SK-N-SH (cell line): ENCODE results near the gene DDX31. TPM values are rescaled to one million over a fixed set of nuclear protein-coding genes. Genes with fewer than 3 reads are reported as not detected.

ENCODE experiments used
- CTCF ChIA-PET: fragments of 300-600, 350-600 bp; formaldehyde crosslinking; extraction: SDS; loops from one replicate; lab custom pipeline; 2021; lab: Yijun Ruan, JAX
- POLR2A ChIA-PET: fragments of 350-600 bp; sonication (Branson Sonifier 250); formaldehyde crosslinking; extraction: SDS; loops from one replicate; lab custom pipeline; 2020; ENCODE audit warnings: antibody characterized with exemption, inconsistent platforms; lab: Yijun Ruan, JAX
- DNase-seq: peaks from one replicate; pipeline ENCODE4 v3.0.0; 2012
- H2AFZ ChIP-seq: fragments of 200-600 bp; sonication (generic); 2 replicates; pipeline ENCODE4 v1.8.1; 2016; ENCODE audit warnings: antibody characterized with exemption, mild to moderate bottlenecking, low read depth
- H3F3A ChIP-seq: fragments of 200-600 bp; sonication (generic); replicated peaks from 2 replicates; pipeline ENCODE3; 2016; ENCODE audit warnings: antibody characterized with exemption, mild to moderate bottlenecking; ENCODE audit not compliant: insufficient read depth
- H3K27ac ChIP-seq, 2 experiments: fragments of 200-500 bp in 1 of 2; fragments of 200-600 bp in 1 of 2; sonication (Bioruptor generic) in 1 of 2; sonication (generic), shearing (Covaris generic) in 1 of 2; 2 replicates each; pipeline versions ENCODE4 v1.5.1 to v1.6.1; 2014 to 2016; ENCODE audit warnings: low read depth in 2 of 2, inconsistent platforms in 1 of 2, low read length in 1 of 2, mild to moderate bottlenecking in 1 of 2, mixed read lengths in 1 of 2
- H3K27me3 ChIP-seq: fragments of 200-600 bp; sonication (generic), shearing (Covaris generic); 2 replicates; pipeline ENCODE4 v1.6.1; 2016; ENCODE audit warnings: mixed run types; ENCODE audit not compliant: insufficient read depth
- H3K36me3 ChIP-seq, 2 experiments: fragments of 200-500 bp in 1 of 2; fragments of 200-600 bp in 1 of 2; sonication (Bioruptor generic) in 1 of 2; sonication (generic) in 1 of 2; replicated peaks in 1 of 2; 2 replicates each; pipeline versions ENCODE3 to v1.5.1; 2014 to 2016; ENCODE audit warnings: low read length in 1 of 2, mild to moderate bottlenecking in 1 of 2; ENCODE audit not compliant: insufficient read depth in 2 of 2, control insufficient read depth in 1 of 2
- H3K4me1 ChIP-seq, 2 experiments: fragments of 200-500 bp in 1 of 2; fragments of 200-600 bp in 1 of 2; sonication (Bioruptor generic) in 1 of 2; sonication (generic), shearing (Covaris generic) in 1 of 2; 2 replicates each; pipeline versions ENCODE4 v1.5.1 to v1.6.1; 2014 to 2016; ENCODE audit warnings: low read depth in 1 of 2, low read length in 1 of 2, mixed run types in 1 of 2; ENCODE audit not compliant: insufficient read depth in 2 of 2, control insufficient read depth in 1 of 2
- H3K4me2 ChIP-seq: fragments of 200-600 bp; sonication (generic), shearing (Covaris generic); 2 replicates; pipeline ENCODE4 v1.6.1; 2017; ENCODE audit warnings: mixed run types
- H3K4me3 ChIP-seq, 2 experiments: fragments of 200-500 bp in 1 of 2; fragments of 200-600 bp in 1 of 2; sonication (Bioruptor generic) in 1 of 2; sonication (generic), shearing (Covaris generic) in 1 of 2; 2 replicates each; pipeline versions ENCODE4 v1.5.1 to v1.8.1; 2014 to 2016; ENCODE audit warnings: low read depth in 2 of 2, inconsistent platforms in 1 of 2, low read length in 1 of 2, mild to moderate bottlenecking in 1 of 2, mixed read lengths in 1 of 2, moderate library complexity in 1 of 2
- H3K79me2 ChIP-seq: fragments of 200-600 bp; sonication (generic); 2 replicates; pipeline ENCODE4 v1.8.1; 2017; ENCODE audit warnings: mild to moderate bottlenecking; ENCODE audit not compliant: insufficient read depth
- H3K9ac ChIP-seq: fragments of 200-600 bp; sonication (generic); 2 replicates; pipeline ENCODE4 v1.6.1; 2017; ENCODE audit warnings: mixed run types
- H3K9me2 ChIP-seq: fragments of 200-600 bp; sonication (generic); 2 replicates; pipeline ENCODE4 v1.6.1; 2017; ENCODE audit warnings: mixed run types
- H3K9me3 ChIP-seq: fragments of 200-600 bp; sonication (generic); 2 replicates; pipeline ENCODE4 v1.6.1; 2017; ENCODE audit warnings: mixed run types, mild to moderate bottlenecking, moderate library complexity
- H4K20me1 ChIP-seq: fragments of 200-600 bp; sonication (generic); 2 replicates; pipeline ENCODE4 v1.6.1; 2017; ENCODE audit warnings: mild to moderate bottlenecking, mixed run types; ENCODE audit not compliant: insufficient read depth
- ELF1 ChIP-seq: IDR thresholded peaks from 2 replicates; pipeline ENCODE4 v1.4.0; 2012
- EP300 ChIP-seq, 2 experiments: IDR thresholded peaks; 2 replicates each; pipeline versions ENCODE4 v1.4.0 to v1.6.1; 2012; ENCODE audit warnings: borderline replicate concordance in 1 of 2, low read depth in 1 of 2, low read length in 1 of 2
- EZH2phosphoT487 ChIP-seq: fragments of 200-600 bp; sonication (generic); IDR thresholded peaks from 2 replicates; pipeline ENCODE4 v1.6.1; 2017; ENCODE audit warnings: low read depth, mixed run types, mild to moderate bottlenecking, antibody characterized with exemption, moderate library complexity, borderline replicate concordance
- FOSL2 ChIP-seq: IDR thresholded peaks from 2 replicates; pipeline ENCODE4 v1.4.0; 2012; ENCODE audit warnings: low read depth, mild to moderate bottlenecking, moderate library complexity, borderline replicate concordance
- FOXJ3 ChIP-seq: sonication (generic); formaldehyde crosslinking; IDR thresholded peaks from 2 replicates; pipeline ENCODE4 v1.5.1; 2020; ENCODE audit warnings: mild to moderate bottlenecking, missing genetic modification reagents
- FOXM1 ChIP-seq: IDR thresholded peaks from 2 replicates; pipeline ENCODE4 v1.4.0; 2012; ENCODE audit warnings: low read depth, mild to moderate bottlenecking
- GABPA ChIP-seq: IDR thresholded peaks from 2 replicates; pipeline ENCODE4 v1.4.0; 2012; ENCODE audit warnings: low read depth, mild to moderate bottlenecking
- GATA2 ChIP-seq: sonication (generic); formaldehyde crosslinking; IDR thresholded peaks from 2 replicates; pipeline ENCODE4 v1.5.0; 2020; ENCODE audit warnings: mild to moderate bottlenecking, missing genetic modification reagents
- JUND ChIP-seq: IDR thresholded peaks from 2 replicates; pipeline ENCODE4 v1.4.0; 2012
- MXI1 ChIP-seq: IDR thresholded peaks from 2 replicates; pipeline ENCODE4 v1.6.1; 2012; ENCODE audit warnings: mild to moderate bottlenecking, low read depth, low read length, improper control_type of control experiment
- NFIC ChIP-seq: IDR thresholded peaks from 2 replicates; pipeline ENCODE4 v1.4.0; 2012; ENCODE audit warnings: borderline replicate concordance
- POLR2AphosphoS5 ChIP-seq: IDR thresholded peaks from 2 replicates; pipeline ENCODE4 v1.6.1; 2012; ENCODE audit warnings: low read depth, low read length
- RFX5 ChIP-seq: IDR thresholded peaks from 2 replicates; pipeline ENCODE4 v1.6.1; 2012; ENCODE audit warnings: mild to moderate bottlenecking, improper control_type of control experiment, low read length
- RXRA ChIP-seq: IDR thresholded peaks from 2 replicates; pipeline ENCODE4 v1.4.0; 2012; ENCODE audit warnings: low read depth, mild to moderate bottlenecking, borderline replicate concordance
- SIN3A ChIP-seq: IDR thresholded peaks from 2 replicates; pipeline ENCODE4 v1.6.1; 2012; ENCODE audit warnings: low read depth, mild to moderate bottlenecking, low read length, moderate library complexity, borderline replicate concordance
- TAF1 ChIP-seq: IDR thresholded peaks from 2 replicates; pipeline ENCODE4 v1.6.1; 2012; ENCODE audit warnings: low read depth, mild to moderate bottlenecking, low read length, moderate library complexity, borderline replicate concordance
- USF1 ChIP-seq: IDR thresholded peaks from 2 replicates; pipeline ENCODE4 v1.4.0; 2012; ENCODE audit warnings: low read depth, borderline replicate concordance
- YY1 ChIP-seq: IDR thresholded peaks from 2 replicates; pipeline ENCODE4 v1.4.0; 2012; ENCODE audit warnings: low read depth, mild to moderate bottlenecking
- WGBS: methylation state at CpG from one replicate; pipeline ENCODE4 v1.1.6; 2017; ENCODE audit warnings: low lambda C conversion rate; 5-methylcytosine and 5-hydroxymethylcytosine counted together
- polyA plus RNA-seq, 3 experiments: library from polyadenylated mRNA; depleted of rRNA; stranded (reverse); fragments of >200 nt; gene quantifications; 2 replicates each; pipeline ENCODE4 v1.2.3, GENCODE V29; 2012
- TF ChIP-seq, protein P1 (sequence below): fragments of 150-350 bp; IDR thresholded peaks from 2 replicates; pipeline ENCODE4 v1.6.1; 2017; ENCODE audit warnings: antibody characterized with exemption, low read length, low read depth, borderline replicate concordance
- TF ChIP-seq, protein P2 (sequence below): IDR thresholded peaks from 2 replicates; pipeline ENCODE4 v1.4.0; 2012; ENCODE audit warnings: low read depth

DDX31 gene
- polyA plus RNA-seq, 1 of the 3 experiments (the other 2 are of a cell fraction): 13.9 TPM

- peak within 1 kb of the TSS; percentile 95 for H3K9ac ChIP-seq
- ChIA-PET POLR2A (interaction anchor here (1.0 to 3.5 kb wide), 3 partner anchors 18 to 316 kb away, joined by 3 to 32 read pairs (median 4); partner anchors contain the start of gene SETX), CTCF (interaction anchor here (0.7 to 4.8 kb wide), 11 partner anchors 9 to 411 kb away, joined by 3 to 37 read pairs (median 3); partner anchors contain the start of genes BARHL1 and CFAP77)
- H3K27me3 ChIP-seq: no peaks in the 10 kb centered on the region
- H3K4me1 ChIP-seq: peaks cover 0 to 15% of the 10 kb centered on the region in 2 experiments; a peak in 2 of 4 replicates
- H3F3A ChIP-seq: peaks cover 6% of the 10 kb centered on the region
- peak within 1 kb of the TSS; percentile 99 for H3K27ac ChIP-seq
- H3K9me2 ChIP-seq: no peaks in the 10 kb centered on the region
- H3K79me2 ChIP-seq: peaks cover 89% of the 10 kb centered on the region
- H4K20me1 ChIP-seq: peaks cover 44% of the 10 kb centered on the region
- no peaks in the 10 kb centered on the region for H3K9me3 ChIP-seq
- H3K4me2 ChIP-seq: peak within 1 kb of the TSS; percentile 97
- peak; percentile 94 for DNase-seq
- H3K36me3 ChIP-seq: peaks cover 1 to 8% of the 10 kb centered on the region in 2 experiments
- 2% methylated on average over 17 of the region's 82 CpGs for WGBS
- H2AFZ ChIP-seq: peak within 1 kb of the TSS; percentile 97
- TF ChIP-seq EP300 (IDR thresholded peaks at IDR 0.05; ENCODE audit: borderline replicate concordance in 1 of 2, low read depth in 1 of 2, low read length in 1 of 2): 0 out of 4 replicates have a peak, but pooled peaks of 1 of the 2 experiments have one; percentile 24
- TF ChIP-seq, protein P1, sequence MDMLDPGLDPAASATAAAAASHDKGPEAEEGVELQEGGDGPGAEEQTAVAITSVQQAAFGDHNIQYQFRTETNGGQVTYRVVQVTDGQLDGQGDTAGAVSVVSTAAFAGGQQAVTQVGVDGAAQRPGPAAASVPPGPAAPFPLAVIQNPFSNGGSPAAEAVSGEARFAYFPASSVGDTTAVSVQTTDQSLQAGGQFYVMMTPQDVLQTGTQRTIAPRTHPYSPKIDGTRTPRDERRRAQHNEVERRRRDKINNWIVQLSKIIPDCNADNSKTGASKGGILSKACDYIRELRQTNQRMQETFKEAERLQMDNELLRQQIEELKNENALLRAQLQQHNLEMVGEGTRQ: no peak
- no peak for TF ChIP-seq USF1
- no peak for TF ChIP-seq GATA2 (CRISPR knock-in tag)
- TF ChIP-seq MXI1: peak; percentile 68
- TF ChIP-seq, protein P2, sequence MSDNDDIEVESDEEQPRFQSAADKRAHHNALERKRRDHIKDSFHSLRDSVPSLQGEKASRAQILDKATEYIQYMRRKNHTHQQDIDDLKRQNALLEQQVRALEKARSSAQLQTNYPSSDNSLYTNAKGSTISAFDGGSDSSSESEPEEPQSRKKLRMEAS: peak; percentile 64; the same call in 1 of the 2 replicates
- no peak for TF ChIP-seq YY1
- no peak for TF ChIP-seq ELF1
- TF ChIP-seq SIN3A: no peak
- TF ChIP-seq NFIC: no peak
- peak within 1 kb of the TSS; percentile 97 to 98 for H3K4me3 ChIP-seq
These were observed 941 bp upstream of the DDX31 start, which contains the start of gene GTF3C4 for GRCh38 chr9:132670457-132671391. TSS of gene GTF3C4 (plus strand) at chr9:132670464. CDS start at chr9:132670599, 135 bp downstream.

- Histone ChIP-seq H3K79me2 (peaks cover 89% of the 10 kb centered on the region), H3K9me3 (no peaks in the 10 kb centered on the region), H3K27ac (peak overlapping the region; percentile 99), H3F3A (peaks cover 6% of the 10 kb centered on the region), H3K9me2 (no peaks in the 10 kb centered on the region), H3K36me3 (peaks cover 9 to 10% of the 10 kb centered on the region in 2 experiments), H3K27me3 (no peaks in the 10 kb centered on the region), H3K4me1 (peaks cover 0 to 15% of the 10 kb centered on the region in 2 experiments; a peak in 2 of 4 replicates), H3K9ac (peak overlapping the region; percentile 95), H3K4me2 (peak overlapping the region; percentile 97), H3K4me3 (peak overlapping the region; percentile 97 to 98), H4K20me1 (peaks cover 36% of the 10 kb centered on the region), H2AFZ (peak overlapping the region; percentile 97)
- WGBS: 1% methylated on average over 9 of the region's 13 CpGs
- ChIA-PET CTCF (interaction anchor here (1.0 to 4.8 kb wide), 9 partner anchors 10 to 233 kb away, joined by 3 to 37 read pairs (median 3); no protein-coding TSS in a partner anchor), POLR2A (interaction anchor here (0.6 to 3.5 kb wide), 7 partner anchors 8 to 709 kb away, joined by 3 to 32 read pairs (median 4); partner anchors contain the start of gene SETX)
- DNase-seq: peak; percentile 80
- TF ChIP-seq POLR2AphosphoS5 (no peak), RXRA (no peak), JUND (no peak), TAF1 (no peak), EZH2phosphoT487 (no peak), YY1 (no peak), FOXJ3 (no peak), RFX5 (no peak), FOXM1 (no peak), GABPA (no peak), FOSL2 (no peak)
- TF ChIP-seq, protein P1: no peak
These were observed 475 bp downstream of the DDX31 start for GRCh38 chr9:132669319-132669697.
